ENCODE results near the gene MYO1D.

MYO1D gene

GRCh38 chr17:32814836-32815235 is 62.1 kb downstream of the MYO1D start:
- Mint-ChIP-seq H3K36me3 (ENCODE audit: insufficient read depth) (peaks cover 3% of the 10 kb centered on the region), H3K27ac (no peak overlapping the region), H3K27me3 (no peaks in the 10 kb centered on the region), H3K4me1 (ENCODE audit: low read depth in 2 of 2) (peaks cover 0 to 7% of the 10 kb centered on the region in 2 donors), H3K9me3 (no peaks in the 10 kb centered on the region), H3K4me3 (no peak overlapping the region)
- DNase-seq: no peak
- no peak for ATAC-seq (replicated peaks)

DNA sequence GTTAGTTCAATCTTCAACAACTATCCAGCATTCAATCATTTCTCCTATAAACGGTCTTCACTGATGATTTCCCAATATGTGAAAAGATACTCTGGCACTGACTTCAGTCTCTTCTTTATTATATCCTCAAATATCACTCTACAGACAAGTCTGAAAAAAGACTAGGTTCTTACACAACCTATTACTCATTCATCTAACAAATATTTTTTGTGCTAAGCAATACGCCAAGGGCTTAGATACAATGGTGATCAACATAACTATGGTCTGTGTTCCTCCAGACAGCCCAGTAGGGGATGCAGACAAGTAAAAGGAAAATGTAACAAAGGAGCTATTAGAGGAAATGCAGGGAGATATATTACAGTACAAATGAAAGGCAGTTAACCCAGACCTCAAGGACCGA is 63.9 kb downstream of the MYO1D start:
- Mint-ChIP-seq H3K27me3 (no peaks in the 10 kb centered on the region), H3K4me3 (no peak overlapping the region), H3K4me1 (ENCODE audit: low read depth in 2 of 2) (peaks cover 0 to 5% of the 10 kb centered on the region in 2 donors), H3K27ac (no peak overlapping the region), H3K36me3 (ENCODE audit: insufficient read depth) (peaks cover 3% of the 10 kb centered on the region), H3K9me3 (no peaks in the 10 kb centered on the region)
- no peak for ATAC-seq (replicated peaks)
- no peak for DNase-seq

DNA sequence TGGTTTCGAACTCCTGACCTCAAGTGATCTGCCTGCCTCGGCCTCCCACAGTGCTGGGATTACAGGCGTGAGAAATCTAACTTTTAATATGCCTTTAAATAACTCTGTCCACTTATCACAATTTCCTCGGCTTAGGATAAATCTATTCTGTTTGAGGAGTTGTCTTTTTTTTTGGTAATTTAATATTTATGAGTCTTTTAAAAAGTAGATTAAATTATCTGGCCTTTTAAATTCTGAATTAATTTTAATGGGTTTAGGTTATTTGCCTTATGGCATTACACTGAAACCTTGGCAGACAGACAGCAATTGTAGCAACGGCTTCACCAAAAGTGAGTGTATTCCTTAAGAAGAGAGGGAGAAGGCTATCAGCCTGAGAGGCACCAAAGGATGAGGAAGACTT is 66.2 kb downstream of the MYO1D start:
- H3K27ac Mint-ChIP-seq: no peak overlapping the region
- H3K27me3 Mint-ChIP-seq: no peaks in the 10 kb centered on the region
- no peaks in the 10 kb centered on the region for H3K9me3 Mint-ChIP-seq
- peaks cover 0 to 5% of the 10 kb centered on the region in 2 donors for H3K4me1 Mint-ChIP-seq (ENCODE audit: low read depth in 2 of 2)
- DNase-seq (no peak), ATAC-seq (replicated peaks) (no peak)
- no peak overlapping the region for H3K4me3 Mint-ChIP-seq
- H3K36me3 Mint-ChIP-seq (ENCODE audit: insufficient read depth): peaks cover 3% of the 10 kb centered on the region

GRCh38 chr17:32807577-32807976 is 69.3 kb downstream of the MYO1D start:
- H3K27ac Mint-ChIP-seq: no peak overlapping the region
- no peak overlapping the region for H3K4me3 Mint-ChIP-seq
- ATAC-seq (replicated peaks) (no peak), DNase-seq (no peak)
- H3K27me3 Mint-ChIP-seq: no peaks in the 10 kb centered on the region
- peaks cover 0 to 5% of the 10 kb centered on the region in 2 donors for H3K4me1 Mint-ChIP-seq (ENCODE audit: low read depth in 2 of 2)
- H3K36me3 Mint-ChIP-seq (ENCODE audit: insufficient read depth): peaks cover 3% of the 10 kb centered on the region
- no peaks in the 10 kb centered on the region for H3K9me3 Mint-ChIP-seq

DNA sequence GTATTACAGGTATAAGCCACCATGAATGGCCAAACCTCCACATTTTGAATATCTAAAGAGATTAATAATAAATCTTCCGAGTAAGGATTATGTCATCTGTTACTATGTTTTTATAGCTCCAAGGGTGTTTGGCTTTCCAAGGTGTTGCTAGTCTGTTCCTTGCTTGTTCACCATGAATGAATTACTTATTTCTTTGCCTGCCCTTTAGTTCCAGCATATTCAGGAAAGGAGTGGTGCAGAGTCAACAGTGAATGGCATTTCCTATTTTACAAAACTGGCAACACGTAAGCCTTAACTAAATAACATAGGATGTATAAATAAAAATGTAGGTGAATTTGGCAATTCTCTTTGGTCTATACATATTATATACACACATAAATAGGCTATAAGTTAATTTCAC is 70.3 kb downstream of the MYO1D start:
- Mint-ChIP-seq H3K27me3 (no peaks in the 10 kb centered on the region), H3K36me3 (ENCODE audit: insufficient read depth) (peaks cover 3% of the 10 kb centered on the region), H3K9me3 (no peaks in the 10 kb centered on the region), H3K4me3 (no peak overlapping the region), H3K27ac (no peak overlapping the region), H3K4me1 (ENCODE audit: low read depth in 2 of 2) (peaks cover 0 to 5% of the 10 kb centered on the region in 2 donors)
- ATAC-seq (replicated peaks) (no peak), DNase-seq (no peak)

DNA sequence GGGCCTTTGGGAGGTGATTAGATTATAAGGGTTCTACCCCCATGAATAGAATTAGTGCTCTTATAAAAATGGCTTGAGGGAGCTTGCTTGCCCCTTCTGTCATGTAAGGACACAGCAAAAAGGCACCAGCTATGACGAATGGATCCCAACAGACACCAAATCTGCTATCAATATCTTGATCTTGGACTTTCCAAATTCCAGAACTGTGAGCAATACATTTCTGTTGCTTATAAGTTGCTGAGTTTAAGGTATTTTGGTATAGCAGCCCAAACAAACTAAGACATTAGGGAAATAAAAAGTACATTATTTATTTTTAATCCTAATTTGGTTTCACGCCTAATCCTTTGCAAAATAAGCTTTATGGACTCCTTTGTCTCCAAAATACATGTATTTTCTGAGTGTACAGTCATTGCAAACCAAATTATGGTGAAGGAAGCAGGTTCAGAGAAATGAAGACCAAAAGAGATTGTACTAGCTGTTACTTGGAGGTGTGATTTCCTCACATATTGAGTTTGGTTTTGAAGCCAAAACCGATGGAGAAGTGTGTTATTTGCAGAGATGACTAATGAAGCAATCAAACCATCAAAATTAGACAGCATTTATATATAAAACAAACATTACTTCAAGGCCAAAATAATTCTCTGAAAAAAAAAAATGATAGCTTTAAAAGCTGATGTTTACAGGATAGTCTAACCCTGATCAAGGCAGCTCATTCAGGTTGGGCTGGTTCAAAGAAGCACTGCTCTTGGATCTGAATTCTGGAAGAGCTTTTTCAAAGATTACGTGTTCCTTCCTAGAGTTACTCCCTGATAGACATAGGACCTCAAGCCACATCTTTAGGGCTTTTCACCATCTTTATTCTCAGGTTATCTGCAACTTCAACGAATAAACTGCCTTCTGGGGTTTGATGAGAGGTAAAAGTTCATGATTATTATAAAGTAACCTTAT is 71.6 kb downstream of the MYO1D start:
- H3K4me3 Mint-ChIP-seq: no peak overlapping the region
- peak; percentile 49 for ATAC-seq (replicated peaks)
- H3K27me3 Mint-ChIP-seq: no peaks in the 10 kb centered on the region
- no peak for DNase-seq
- H3K36me3 Mint-ChIP-seq (ENCODE audit: insufficient read depth): no peaks in the 10 kb centered on the region
- peaks cover 0 to 5% of the 10 kb centered on the region in 2 donors for H3K4me1 Mint-ChIP-seq (ENCODE audit: low read depth in 2 of 2)
- peak overlapping the region in 1 of 2 donors; percentile 15 for H3K27ac Mint-ChIP-seq
- no peaks in the 10 kb centered on the region for H3K9me3 Mint-ChIP-seq

DNA sequence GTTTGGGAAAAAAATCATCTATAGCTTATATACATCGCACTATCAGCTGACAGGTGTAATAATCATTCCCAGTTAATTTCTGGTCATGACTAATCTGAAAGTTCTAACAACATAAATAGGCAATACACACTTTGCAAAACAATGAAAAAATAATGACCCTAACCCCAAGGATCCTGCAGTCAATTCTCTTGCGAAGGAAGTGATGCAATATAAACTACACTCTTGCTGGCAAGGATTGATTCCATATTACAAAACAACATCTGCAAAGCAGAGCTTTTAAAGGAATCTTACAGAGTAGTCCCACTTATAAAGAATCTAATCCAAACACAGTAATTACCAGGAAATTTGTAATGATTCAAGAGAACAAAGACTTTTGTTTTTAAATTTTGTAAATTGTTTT is 73.4 kb downstream of the MYO1D start:
- no peak overlapping the region for H3K27ac Mint-ChIP-seq
- no peaks in the 10 kb centered on the region for H3K9me3 Mint-ChIP-seq
- no peaks in the 10 kb centered on the region for H3K36me3 Mint-ChIP-seq (ENCODE audit: insufficient read depth)
- DNase-seq (no peak), ATAC-seq (replicated peaks) (no peak)
- H3K4me3 Mint-ChIP-seq: no peak overlapping the region
- H3K27me3 Mint-ChIP-seq: peaks cover 0 to 6% of the 10 kb centered on the region in 2 donors
- no peaks in the 10 kb centered on the region for H3K4me1 Mint-ChIP-seq (ENCODE audit: low read depth in 2 of 2)

DNA sequence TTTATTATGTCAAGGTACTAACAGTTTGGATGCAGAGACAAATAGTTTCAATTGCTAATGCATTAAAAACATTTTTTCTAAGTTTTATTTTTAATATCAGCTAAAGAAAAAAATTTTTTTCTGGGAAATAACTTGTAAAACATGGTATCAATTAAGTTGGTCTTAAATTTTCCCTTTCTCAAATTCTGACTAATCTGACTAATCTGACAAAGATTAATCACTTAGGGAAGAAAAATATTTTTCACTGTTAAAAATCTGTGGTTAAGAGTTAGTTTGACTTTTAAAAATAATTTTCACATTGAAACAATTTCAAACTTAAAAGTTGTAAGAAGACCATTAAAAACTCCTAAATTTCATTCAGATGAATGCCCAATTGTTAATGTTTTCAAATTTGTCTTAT is 74.6 kb downstream of the MYO1D start:
- Mint-ChIP-seq H3K4me1 (ENCODE audit: low read depth in 2 of 2) (no peaks in the 10 kb centered on the region), H3K36me3 (ENCODE audit: insufficient read depth) (no peaks in the 10 kb centered on the region), H3K4me3 (no peak overlapping the region), H3K27me3 (peaks cover 0 to 6% of the 10 kb centered on the region in 2 donors), H3K9me3 (no peaks in the 10 kb centered on the region), H3K27ac (no peak overlapping the region)
- ATAC-seq (replicated peaks) (no peak), DNase-seq (no peak)

GRCh38 chr17:32801641-32802040 is 75.3 kb downstream of the MYO1D start:
- no peak overlapping the region for H3K4me3 Mint-ChIP-seq
- H3K27me3 Mint-ChIP-seq: peaks cover 0 to 6% of the 10 kb centered on the region in 2 donors
- DNase-seq (no peak), ATAC-seq (replicated peaks) (no peak)
- no peaks in the 10 kb centered on the region for H3K4me1 Mint-ChIP-seq (ENCODE audit: low read depth in 2 of 2)
- H3K36me3 Mint-ChIP-seq (ENCODE audit: insufficient read depth): no peaks in the 10 kb centered on the region
- no peaks in the 10 kb centered on the region for H3K9me3 Mint-ChIP-seq
- no peak overlapping the region for H3K27ac Mint-ChIP-seq

DNA sequence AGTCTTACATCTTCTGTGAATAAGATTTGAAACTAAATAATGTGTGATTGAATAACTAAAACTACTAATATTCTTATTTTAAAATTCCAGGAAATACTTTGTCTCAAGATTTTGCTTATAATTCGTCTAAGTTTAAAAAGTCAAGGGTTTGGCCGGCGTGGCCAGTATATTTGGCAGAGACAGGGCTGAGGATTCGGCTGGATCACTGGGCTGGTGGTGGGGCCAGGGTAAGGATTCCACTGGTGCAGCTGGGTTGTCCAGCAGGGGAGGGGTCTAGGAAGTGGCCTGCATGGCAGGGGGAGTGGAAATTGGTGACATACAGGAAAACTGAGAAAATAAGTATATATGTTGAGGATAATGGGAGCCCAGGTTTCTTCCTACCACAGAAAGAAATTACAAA is 75.7 kb downstream of the MYO1D start:
- Mint-ChIP-seq H3K36me3 (ENCODE audit: insufficient read depth) (no peaks in the 10 kb centered on the region), H3K4me3 (no peak overlapping the region), H3K27me3 (peaks cover 0 to 6% of the 10 kb centered on the region in 2 donors), H3K9me3 (no peaks in the 10 kb centered on the region), H3K27ac (no peak overlapping the region), H3K4me1 (ENCODE audit: low read depth in 2 of 2) (no peaks in the 10 kb centered on the region)
- DNase-seq (no peak), ATAC-seq (replicated peaks) (no peak)

DNA sequence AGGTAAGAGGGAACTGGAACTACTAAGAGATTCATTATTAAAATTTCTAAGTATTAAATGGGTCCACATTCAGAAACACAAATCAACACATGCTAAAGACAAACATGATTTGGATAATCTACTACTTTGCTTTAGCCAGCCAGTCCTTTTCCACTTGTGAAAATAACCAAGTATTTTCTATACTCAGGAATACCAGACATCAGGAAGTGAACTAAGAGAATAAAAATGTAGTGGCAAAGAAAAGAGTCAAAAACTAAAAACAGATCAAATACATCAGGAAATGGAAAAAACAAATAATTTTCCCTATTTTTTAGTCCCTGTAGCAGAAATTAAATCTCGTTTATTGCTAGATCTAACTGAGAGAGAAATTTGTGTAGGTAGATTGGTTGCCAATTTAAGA is 78.0 kb downstream of the MYO1D start:
- no peak for ATAC-seq (replicated peaks)
- Mint-ChIP-seq H3K36me3 (ENCODE audit: insufficient read depth) (no peaks in the 10 kb centered on the region), H3K4me3 (no peak overlapping the region), H3K9me3 (no peaks in the 10 kb centered on the region), H3K4me1 (ENCODE audit: low read depth in 2 of 2) (no peaks in the 10 kb centered on the region), H3K27ac (no peak overlapping the region), H3K27me3 (peaks cover 0 to 6% of the 10 kb centered on the region in 2 donors)
- no peak for DNase-seq

DNA sequence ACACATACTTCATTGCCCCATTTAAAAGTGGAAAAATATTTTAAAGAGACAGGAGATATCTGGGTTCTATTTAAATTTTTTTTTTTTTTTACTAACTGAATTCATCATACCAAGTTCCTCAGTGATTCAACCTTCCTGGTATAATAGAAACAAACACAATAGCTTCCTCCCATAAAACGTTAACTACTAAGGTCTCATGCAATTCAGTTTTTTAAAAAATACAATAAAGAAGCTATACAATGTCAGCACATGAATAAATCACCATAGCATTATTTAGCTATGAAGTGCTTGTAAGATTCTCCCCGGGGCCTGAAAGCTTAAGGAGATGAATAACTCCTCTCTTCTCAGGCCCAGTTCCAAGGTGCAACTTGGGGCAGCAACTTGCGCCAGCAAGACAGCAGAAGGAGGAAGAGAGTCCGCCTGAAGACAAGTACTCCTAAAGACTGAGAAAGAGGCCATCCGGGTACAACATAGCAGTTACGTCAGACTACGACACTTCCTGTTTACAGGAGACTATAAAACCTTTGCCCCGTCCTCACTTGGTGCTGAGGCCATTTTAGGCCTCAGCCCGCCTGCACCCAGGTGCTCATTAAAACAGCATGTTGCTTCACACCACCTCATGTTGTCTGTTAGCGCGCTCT is 81.5 kb downstream of the MYO1D start:
- no peak overlapping the region for H3K4me3 Mint-ChIP-seq
- H3K9me3 Mint-ChIP-seq: no peaks in the 10 kb centered on the region
- H3K27ac Mint-ChIP-seq: no peak overlapping the region
- peaks cover 0 to 6% of the 10 kb centered on the region in 2 donors for H3K27me3 Mint-ChIP-seq
- H3K4me1 Mint-ChIP-seq (ENCODE audit: low read depth in 2 of 2): peaks cover 0 to 2% of the 10 kb centered on the region in 2 donors
- ATAC-seq (replicated peaks) (no peak), DNase-seq (no peak)
- H3K36me3 Mint-ChIP-seq (ENCODE audit: insufficient read depth): no peaks in the 10 kb centered on the region

GRCh38 chr17:32794533-32795246 is 82.2 kb downstream of the MYO1D start:
- H3K9me3 Mint-ChIP-seq: no peaks in the 10 kb centered on the region
- DNase-seq (no peak), ATAC-seq (replicated peaks) (no peak)
- H3K27ac Mint-ChIP-seq: no peak overlapping the region
- H3K4me3 Mint-ChIP-seq: no peak overlapping the region
- H3K4me1 Mint-ChIP-seq (ENCODE audit: low read depth in 2 of 2): peaks cover 0 to 2% of the 10 kb centered on the region in 2 donors
- no peaks in the 10 kb centered on the region for H3K36me3 Mint-ChIP-seq (ENCODE audit: insufficient read depth)
- H3K27me3 Mint-ChIP-seq: peaks cover 0 to 6% of the 10 kb centered on the region in 2 donors

All from effector memory CD8-positive, alpha-beta T cell (primary cell).